ENCODE data around the gene CCNB3. TPM values are rescaled to one million over a fixed set of nuclear protein-coding genes. Genes with fewer than 3 reads are reported as not detected.
A peak's percentile ranks its signal among the peaks of the same experiment; 100 is the strongest.

The CCNB3 gene
- total RNA-seq, 6 experiments from 2014 or later: 0.18 to 1.5 (median 0.42) TPM

- H3K4me1 ChIP-seq: no peaks in the 10 kb centered on the region
- no peak overlapping the region for H3K4me3 ChIP-seq
- ATAC-seq (no peak), DNase-seq (no peak)
- WGBS (ENCODE audit: insufficient coverage, low coverage, low lambda C conversion rate, missing lambda C conversion rate): 64% methylated on average over 5 of the region's 5 CpGs
- TF ChIP-seq, protein P1, sequence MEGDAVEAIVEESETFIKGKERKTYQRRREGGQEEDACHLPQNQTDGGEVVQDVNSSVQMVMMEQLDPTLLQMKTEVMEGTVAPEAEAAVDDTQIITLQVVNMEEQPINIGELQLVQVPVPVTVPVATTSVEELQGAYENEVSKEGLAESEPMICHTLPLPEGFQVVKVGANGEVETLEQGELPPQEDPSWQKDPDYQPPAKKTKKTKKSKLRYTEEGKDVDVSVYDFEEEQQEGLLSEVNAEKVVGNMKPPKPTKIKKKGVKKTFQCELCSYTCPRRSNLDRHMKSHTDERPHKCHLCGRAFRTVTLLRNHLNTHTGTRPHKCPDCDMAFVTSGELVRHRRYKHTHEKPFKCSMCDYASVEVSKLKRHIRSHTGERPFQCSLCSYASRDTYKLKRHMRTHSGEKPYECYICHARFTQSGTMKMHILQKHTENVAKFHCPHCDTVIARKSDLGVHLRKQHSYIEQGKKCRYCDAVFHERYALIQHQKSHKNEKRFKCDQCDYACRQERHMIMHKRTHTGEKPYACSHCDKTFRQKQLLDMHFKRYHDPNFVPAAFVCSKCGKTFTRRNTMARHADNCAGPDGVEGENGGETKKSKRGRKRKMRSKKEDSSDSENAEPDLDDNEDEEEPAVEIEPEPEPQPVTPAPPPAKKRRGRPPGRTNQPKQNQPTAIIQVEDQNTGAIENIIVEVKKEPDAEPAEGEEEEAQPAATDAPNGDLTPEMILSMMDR (IDR thresholded peaks at IDR 0.05): no peak
- no peak for TF ChIP-seq POLR2A (IDR thresholded peaks at IDR 0.05)
- no peaks in the 10 kb centered on the region for H3K27me3 ChIP-seq
- no peaks in the 10 kb centered on the region for H3K36me3 ChIP-seq
- intact Hi-C loops (cut with DNase I): no loop called here
- H3K27ac ChIP-seq: no peak overlapping the region
- H3K9me3 ChIP-seq: no peaks in the 10 kb centered on the region
Measured at GRCh38 chrX:50165727-50166126, 38.8 kb upstream of the CCNB3 start.

DNA sequence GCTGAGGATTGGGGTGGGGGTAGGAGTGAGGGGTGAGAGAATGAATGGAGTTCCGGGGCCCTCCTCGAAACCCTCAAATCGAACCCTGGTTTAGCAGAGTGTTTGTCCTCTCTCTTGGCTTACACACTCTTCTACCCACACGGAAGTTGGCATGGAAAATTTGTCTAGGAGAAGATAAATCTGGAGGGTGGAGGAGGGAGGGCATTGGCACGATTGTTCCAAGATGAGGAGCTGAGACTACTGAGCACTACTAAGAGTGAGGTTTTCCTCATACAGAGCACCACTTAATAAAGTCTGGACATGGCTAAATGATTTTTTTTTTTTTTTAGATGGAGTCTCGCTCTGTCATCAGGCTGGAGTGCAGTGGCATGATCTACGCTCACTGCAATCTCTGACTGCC, 37.2 kb upstream of the CCNB3 start:
- no peak overlapping the region for H3K4me3 ChIP-seq
- H3K4me1 ChIP-seq: no peaks in the 10 kb centered on the region
- H3K9me3 ChIP-seq: no peaks in the 10 kb centered on the region
- intact Hi-C loops (cut with DNase I): no loop called here
- ATAC-seq (no peak), DNase-seq (no peak)
- no peak for TF ChIP-seq POLR2A (IDR thresholded peaks at IDR 0.05)
- TF ChIP-seq, protein P1 (IDR thresholded peaks at IDR 0.05): no peak
- H3K36me3 ChIP-seq: no peaks in the 10 kb centered on the region
- no peak overlapping the region for H3K27ac ChIP-seq
- no peaks in the 10 kb centered on the region for H3K27me3 ChIP-seq
- 87% methylated on average over 3 of the region's 7 CpGs for WGBS (ENCODE audit: insufficient coverage, low coverage, low lambda C conversion rate, missing lambda C conversion rate)

DNA sequence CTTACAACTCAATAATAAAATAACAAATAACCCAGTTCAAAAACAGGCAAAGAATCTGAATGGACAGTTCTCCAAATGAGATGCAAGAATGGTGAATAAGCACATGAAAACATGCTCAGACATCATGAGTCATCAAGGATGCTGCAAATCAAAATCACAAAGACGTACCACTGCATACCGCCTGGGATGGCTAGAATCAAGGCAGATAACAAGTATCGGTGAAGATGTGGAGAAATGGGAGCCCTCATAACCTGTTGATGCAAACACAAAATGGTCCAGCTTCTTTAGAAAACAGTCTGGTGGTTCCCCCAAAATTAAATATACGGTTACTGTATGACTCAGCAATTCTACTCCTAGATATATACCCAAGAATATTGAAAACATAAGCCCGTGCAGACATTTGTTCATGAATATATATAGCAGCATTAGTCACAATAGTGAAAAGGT, 36.3 kb upstream of the CCNB3 start:
- Histone ChIP-seq H3K4me3 (no peak overlapping the region), H3K27ac (no peak overlapping the region), H3K9me3 (no peaks in the 10 kb centered on the region), H3K36me3 (no peaks in the 10 kb centered on the region), H3K4me1 (no peaks in the 10 kb centered on the region), H3K27me3 (no peaks in the 10 kb centered on the region)
- no peak for DNase-seq
- WGBS (ENCODE audit: insufficient coverage, low coverage, low lambda C conversion rate, missing lambda C conversion rate): 56% methylated on average over 5 of the region's 5 CpGs
- no peak for ATAC-seq
- no peak for TF ChIP-seq POLR2A (IDR thresholded peaks at IDR 0.05)
- intact Hi-C loops (cut with DNase I): no loop called here

GRCh38 chrX:50169717-50170116, 34.8 kb upstream of the CCNB3 start:
- no peak for ATAC-seq
- Histone ChIP-seq H3K4me1 (no peaks in the 10 kb centered on the region), H3K27ac (no peak overlapping the region), H3K27me3 (no peaks in the 10 kb centered on the region), H3K9me3 (no peaks in the 10 kb centered on the region), H3K36me3 (no peaks in the 10 kb centered on the region), H3K4me3 (no peak overlapping the region)
- intact Hi-C loops (cut with DNase I): no loop called here
- DNase-seq: no peak
- TF ChIP-seq POLR2A (IDR thresholded peaks at IDR 0.05): no peak
- TF ChIP-seq, protein P1 (IDR thresholded peaks at IDR 0.05): no peak
- 62% methylated on average over 3 of the region's 3 CpGs for WGBS (ENCODE audit: insufficient coverage, low coverage, low lambda C conversion rate, missing lambda C conversion rate)

DNA sequence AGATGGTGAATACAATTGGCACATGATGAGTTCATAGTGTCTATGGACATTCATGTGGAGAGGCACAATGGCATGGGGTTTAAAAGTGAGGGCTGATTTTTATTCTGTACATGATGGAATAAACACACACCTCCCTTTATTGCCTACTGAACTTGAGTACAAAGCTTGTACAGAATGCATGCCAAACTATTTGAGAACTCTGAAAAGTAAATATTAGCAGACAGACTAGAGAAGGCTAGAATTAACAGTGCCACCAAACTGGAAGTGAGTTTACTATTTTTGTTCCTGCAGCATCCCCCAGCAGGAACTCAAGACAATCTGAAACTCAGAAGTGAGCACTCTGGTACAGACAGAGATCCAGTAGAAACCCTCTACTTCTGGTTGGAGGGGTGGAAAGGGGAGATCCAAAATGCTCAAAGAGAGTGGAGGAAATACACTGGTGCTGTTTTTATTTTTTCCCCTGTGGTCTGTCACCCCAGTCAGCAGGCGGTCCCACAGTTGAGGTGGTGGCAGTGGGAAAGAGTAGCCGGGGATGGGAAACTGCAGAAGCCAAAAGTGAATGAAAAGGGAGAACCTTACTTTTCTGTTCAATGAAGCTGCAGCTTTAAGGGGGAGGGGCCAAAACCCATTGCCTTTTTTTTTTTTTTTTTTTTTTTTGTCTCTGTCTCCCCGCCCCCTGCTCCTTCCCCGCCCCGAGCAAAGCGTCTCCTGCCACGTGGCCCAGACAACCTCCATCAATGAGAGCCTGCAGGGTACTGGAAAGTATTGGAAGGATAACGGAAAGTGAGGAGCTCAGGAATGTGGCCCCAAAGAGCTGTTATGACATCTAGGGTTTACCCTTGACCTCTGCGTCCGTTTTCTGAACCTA, 24.3 kb upstream of the CCNB3 start:
- Histone ChIP-seq H3K4me3 (peak overlapping the region in 1 of 3 donors; percentile 11), H3K4me1 (peaks cover 0 to 7% (median 0%) of the 10 kb centered on the region in 4 donors), H3K27ac (no peak overlapping the region), H3K36me3 (no peaks in the 10 kb centered on the region), H3K27me3 (no peaks in the 10 kb centered on the region), H3K9me3 (no peaks in the 10 kb centered on the region)
- 37% methylated on average over 10 of the region's 10 CpGs for WGBS (ENCODE audit: insufficient coverage, low coverage, low lambda C conversion rate, missing lambda C conversion rate)
- peak in 1 of 3 donors; percentile 47 for DNase-seq
- peak; percentile 65 to 81 (median 78) for ATAC-seq
- TF ChIP-seq POLR2A (IDR thresholded peaks at IDR 0.05): no peak
- TF ChIP-seq, protein P1 (IDR thresholded peaks at IDR 0.05): no peak
- intact Hi-C loops (cut with DNase I): no loop called here

Data from right lobe of liver (tissue), 6 donors.